Testis (tissue), 2 donors: ENCODE data around the gene GCKR.

Source experiments
- POLR2A ChIP-seq: fragments of 450-650 bp; IDR thresholded peaks from one replicate; pipeline ENCODE4 v1.6.1; 2017; ENCODE audit warnings: antibody characterized with exemption, mild to moderate bottlenecking, moderate library complexity
- TF ChIP-seq, protein P1 (sequence below), 3 experiments: fragments of 450-650 bp in 2 of 3; fragments of 200-600 bp in 1 of 3; sonication (generic) in 1 of 3; IDR thresholded peaks; one replicate each; pipeline ENCODE4 v1.5.1; 2016 to 2019; ENCODE audit warnings: antibody characterized with exemption in 3 of 3, mild to moderate bottlenecking in 2 of 3, moderate library complexity in 1 of 3

DNA sequence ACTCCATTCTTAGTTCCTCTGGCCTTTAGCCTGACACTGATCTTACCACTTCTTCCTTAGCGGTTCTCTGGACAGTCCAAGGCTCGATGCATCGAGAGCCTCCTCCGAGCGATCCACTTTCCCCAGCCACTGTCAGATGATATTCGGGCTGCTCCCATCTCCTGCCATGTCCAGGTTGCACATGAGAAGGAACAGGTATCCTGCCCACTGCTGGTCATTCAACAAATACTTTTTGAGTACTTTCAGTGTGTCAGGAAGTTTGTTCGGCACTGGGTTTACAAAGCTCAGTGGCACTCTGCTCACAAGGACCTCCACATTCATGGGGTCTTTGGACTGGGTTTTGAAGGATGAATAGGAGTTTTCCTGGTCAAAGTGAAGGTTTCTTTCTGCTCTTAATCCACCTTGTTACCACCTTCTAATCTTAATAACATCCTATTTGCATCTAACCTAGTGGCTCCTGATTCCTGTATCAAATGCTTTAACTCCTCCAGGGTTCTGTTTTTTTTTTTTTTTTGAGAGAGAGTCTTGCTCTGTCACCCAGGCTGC, 25.8 kb downstream of the GCKR start:
- TF ChIP-seq, protein P1, sequence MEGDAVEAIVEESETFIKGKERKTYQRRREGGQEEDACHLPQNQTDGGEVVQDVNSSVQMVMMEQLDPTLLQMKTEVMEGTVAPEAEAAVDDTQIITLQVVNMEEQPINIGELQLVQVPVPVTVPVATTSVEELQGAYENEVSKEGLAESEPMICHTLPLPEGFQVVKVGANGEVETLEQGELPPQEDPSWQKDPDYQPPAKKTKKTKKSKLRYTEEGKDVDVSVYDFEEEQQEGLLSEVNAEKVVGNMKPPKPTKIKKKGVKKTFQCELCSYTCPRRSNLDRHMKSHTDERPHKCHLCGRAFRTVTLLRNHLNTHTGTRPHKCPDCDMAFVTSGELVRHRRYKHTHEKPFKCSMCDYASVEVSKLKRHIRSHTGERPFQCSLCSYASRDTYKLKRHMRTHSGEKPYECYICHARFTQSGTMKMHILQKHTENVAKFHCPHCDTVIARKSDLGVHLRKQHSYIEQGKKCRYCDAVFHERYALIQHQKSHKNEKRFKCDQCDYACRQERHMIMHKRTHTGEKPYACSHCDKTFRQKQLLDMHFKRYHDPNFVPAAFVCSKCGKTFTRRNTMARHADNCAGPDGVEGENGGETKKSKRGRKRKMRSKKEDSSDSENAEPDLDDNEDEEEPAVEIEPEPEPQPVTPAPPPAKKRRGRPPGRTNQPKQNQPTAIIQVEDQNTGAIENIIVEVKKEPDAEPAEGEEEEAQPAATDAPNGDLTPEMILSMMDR (IDR thresholded peaks at IDR 0.05), result no peak
- no peak for TF ChIP-seq POLR2A
